Measurements from ENCODE around the gene ARID3C.

Gene ARID3C

DNA sequence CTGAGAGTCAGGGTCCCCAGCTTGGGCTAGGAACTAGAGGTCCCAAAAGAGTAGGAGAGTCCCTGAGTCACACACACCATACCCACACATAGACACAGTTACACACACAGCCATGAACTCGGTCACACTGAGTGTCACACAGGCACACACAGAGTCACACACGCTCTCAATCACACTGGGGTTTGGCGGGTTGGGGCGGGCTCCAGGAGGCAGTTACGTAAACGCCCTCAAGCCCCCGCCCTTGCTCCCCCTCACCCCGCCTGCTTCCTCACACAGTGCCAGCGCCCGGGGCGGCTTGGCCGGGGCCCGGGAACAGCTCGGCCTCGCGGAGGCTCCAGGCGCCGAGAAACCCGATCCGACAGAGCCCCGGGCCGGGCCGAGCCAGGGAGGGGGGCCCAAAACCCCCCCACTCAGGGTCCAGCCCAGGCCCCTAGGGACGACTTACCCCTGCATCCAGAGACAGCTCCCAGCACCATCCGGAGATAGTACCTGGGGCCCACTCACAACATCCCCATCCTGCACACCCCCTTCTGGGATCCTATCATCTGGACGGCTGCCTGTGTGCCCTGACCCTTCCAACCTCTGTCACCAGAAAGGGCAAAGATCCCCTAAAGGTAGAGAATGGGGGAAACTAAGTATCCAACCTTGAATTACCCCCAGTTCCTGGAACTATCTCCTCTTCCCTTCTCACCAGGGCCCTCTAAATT, 35.8 kb downstream of the ARID3C start:
- DNase-seq, result no peak

DNA sequence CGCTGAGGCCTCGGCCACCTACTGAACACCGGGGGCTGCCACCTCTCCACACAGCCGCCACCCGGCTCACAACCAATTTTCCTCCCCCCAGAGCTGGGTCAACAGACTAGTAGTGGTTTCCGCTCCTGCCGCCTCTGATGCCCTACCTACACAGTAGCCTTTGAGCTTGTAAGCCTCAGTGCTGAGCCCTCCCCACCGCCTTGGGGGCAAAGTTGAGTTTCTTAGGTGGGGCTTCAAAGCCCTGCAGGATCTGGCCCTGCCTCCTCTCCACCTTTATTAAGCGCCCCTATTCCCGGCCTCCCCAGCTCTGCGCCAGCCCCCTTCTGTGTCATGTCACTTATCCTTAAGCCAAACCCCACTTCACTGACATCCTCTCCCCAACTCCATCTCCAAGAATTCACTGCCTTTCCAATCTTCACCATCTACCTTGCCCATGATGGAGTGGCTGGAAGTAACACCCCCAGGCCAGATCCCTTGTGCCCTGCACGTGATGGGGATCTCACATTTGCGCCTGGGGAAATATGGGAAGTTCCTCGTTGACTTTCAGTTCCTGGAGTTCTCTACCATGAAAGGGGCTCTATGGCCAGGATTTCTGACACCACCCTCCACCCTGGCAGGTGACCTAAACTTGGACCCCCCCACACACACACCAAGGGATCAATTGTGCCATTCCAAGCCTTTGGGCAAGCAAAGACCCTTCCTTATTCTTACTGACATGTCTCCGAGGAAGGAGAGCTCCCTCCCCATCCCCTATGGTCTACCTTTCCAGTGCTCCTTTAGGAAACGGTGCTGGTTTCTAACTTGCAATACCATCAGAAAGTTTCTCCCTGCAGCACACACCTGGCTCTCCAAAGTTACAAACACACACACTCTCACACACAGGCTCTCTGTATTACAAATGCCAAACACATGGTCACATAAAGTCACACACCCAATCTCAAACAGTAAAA, 36.7 kb downstream of the ARID3C start:
- DNase-seq, result no peak

DNA sequence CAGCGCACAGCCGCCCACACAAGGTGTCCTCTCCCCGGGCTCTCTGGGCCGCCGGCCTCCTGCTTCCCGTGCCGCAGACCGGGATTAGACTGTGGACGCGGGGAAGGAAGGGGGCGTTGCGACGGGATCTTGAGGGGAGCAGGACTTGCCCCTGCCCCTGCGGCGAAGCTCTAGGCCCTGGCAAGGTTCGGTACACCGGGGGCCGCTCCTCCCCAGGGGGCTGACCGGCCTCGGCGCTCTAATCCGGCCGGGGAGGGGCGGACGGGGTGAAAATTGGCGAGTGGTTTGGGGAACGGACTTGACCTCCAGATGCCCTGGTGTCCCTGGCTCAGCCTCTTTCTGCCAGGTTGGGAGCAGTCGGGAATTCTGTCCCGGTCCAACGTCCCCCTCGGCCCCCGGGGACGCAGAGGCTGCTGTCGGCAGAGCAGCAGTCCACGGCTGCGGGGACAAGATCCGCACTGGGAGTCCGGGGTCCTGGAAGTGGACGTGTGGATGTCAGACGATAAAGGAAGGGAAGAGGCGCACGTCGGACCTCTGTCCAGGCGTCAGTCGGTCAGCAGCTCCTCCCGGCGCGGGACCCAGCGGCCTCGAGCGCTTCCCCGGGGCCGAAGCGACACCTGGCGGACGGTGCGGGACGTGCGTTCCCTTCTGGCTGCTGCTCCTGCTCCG, 37.5 kb downstream of the ARID3C start:
- peak; percentile 43 for DNase-seq

DNA sequence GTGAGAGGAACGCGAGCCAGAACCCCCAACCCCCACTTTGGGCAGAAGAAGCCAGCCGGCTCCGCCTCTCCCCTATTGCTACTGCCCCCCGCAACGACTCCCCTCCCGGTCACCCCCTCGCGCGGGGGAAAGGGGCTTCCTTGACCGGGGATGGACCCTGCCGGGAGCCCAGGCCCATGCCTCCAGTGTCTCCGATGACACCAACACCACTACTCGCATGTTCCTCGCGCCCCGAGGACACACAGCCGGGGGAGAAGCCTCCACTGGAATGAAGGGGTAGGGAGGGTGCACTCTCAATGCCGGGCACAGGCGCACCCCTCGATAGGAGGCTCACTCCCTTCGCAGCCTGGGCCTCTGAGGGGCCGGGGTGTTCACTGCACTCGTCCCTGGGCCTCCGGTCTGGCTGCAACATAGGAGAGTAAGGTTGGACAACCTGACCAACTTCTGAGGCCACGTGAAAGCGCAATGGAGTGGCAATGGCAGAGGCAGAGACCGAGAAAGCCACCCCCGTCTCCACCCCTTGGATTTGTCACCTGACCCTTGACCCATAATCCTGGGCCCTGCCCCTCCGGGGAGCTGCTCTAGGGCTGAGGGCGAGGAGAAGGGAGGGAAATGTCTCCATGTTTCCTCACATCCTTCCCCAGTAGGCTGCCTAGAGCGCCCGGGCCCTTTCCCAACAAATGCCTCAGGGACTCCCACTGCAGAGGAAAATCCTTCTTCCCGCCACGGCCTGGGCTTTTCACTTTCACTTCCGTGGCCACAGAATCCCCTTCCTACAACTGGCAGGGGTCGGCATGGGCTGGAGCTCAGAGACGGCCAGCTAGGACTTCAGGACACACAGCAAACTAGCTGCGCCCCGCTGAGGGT, 38.3 kb downstream of the ARID3C start:
- DNase-seq, result no peak

DNA sequence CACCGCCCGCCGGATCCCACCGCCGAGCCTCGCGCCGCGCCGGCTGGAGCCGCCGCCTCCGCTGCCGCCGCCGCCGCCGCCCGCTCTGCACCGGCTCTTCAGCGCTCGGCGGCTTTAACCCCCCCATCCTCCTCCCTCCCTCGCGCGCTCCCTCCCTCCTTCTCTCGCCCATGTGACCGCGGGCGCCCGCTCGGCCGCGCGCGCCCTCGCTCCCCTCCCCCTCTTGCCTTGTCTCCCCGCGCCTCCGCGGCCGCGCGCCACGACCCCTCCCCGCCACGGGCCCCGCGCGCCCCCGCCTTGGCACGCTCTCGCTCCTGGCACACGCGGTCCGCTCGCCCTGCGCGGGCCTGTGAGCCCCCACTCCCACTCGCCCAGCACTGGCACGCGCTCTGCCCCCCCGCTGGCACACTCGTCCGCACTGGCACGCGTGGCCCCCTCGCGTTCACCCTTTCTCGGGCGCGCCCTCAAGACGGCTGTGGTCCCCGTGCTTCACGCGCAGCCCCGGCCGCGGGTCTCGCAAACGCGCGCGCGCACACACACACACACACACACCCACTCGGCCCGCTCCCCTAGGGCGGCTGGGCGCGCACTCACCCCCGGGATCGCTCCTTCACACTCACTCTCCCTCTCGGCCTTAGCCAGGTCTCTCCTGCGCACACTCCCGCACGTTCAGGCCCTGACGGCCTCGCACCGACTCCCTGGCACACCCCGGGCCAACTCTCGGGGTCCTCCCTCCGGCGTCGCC, 39.1 kb downstream of the ARID3C start, which contains the start of gene CNTFR:
Gene CNTFR, minus strand, starts transcription at position 89 of the 745 bp plus-strand sequence. CDS start 20,743 bp downstream, outside the sequence.
- DNase-seq, result no peak

DNA sequence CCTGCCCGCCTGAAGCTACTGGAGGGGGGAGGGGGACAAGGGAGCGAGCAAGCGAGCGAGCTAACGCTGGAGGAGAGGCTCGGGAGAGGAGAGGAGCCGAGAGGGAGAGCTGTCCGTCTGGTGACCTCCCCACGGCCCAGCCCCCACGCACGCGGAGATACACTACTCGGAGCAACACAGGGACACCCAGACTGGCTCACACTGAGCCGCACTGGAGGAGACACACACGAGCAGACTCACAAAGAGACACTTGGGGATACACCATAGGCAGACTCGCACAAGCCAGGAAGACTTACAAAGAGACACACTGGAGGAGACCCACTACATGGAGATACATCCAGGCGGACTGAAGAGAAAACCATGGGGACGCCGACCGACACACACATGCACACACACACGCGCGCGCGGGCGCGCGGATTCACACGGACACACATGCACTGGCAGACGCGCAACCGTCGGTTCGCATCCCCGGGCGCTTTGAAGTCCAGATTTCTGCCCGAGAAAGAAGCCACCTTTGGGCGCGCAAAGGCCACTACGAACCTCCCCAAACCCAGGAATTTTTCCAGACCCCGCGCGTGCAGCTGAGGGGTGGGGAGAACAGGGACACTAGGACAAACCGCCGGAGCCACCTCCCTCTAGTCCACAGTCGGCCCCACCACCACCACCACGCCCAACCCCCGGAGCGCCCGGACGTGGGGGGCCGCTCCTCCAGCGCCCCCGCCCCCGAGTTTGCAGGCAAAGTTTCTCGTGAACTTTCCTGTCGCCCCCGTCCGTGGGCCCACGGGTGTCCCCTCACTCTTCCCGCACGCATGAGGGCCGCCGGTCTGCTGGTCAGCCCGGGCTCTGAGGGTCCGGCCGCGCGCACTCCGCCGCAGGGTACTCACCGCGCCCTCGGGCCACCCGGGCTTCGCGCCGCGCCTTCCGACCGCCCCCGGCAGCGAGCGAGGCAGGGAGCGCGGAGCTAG, 39.9 kb downstream of the ARID3C start:
- DNase-seq, result no peak

DNA sequence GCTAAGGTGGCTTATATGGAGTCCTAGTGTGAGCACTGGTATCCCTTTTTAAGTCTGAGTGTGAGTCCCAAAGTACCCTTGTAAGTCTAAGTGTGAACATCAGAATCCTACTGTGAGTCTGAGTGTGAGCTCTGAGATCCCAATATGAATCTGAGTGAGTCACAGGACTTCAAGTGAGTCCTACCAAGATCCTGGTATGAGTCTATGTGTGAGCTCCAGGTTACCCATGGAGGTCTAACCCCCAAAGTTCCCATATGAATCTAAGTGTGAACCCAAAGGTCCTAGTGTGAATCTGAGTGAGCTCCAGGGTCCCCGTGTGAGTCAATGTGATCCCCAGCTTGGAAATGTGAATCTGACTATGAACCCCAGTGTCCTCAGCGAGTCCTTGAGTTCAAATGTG, 41.6 kb downstream of the ARID3C start:
- DNase-seq, result no peak

DNA sequence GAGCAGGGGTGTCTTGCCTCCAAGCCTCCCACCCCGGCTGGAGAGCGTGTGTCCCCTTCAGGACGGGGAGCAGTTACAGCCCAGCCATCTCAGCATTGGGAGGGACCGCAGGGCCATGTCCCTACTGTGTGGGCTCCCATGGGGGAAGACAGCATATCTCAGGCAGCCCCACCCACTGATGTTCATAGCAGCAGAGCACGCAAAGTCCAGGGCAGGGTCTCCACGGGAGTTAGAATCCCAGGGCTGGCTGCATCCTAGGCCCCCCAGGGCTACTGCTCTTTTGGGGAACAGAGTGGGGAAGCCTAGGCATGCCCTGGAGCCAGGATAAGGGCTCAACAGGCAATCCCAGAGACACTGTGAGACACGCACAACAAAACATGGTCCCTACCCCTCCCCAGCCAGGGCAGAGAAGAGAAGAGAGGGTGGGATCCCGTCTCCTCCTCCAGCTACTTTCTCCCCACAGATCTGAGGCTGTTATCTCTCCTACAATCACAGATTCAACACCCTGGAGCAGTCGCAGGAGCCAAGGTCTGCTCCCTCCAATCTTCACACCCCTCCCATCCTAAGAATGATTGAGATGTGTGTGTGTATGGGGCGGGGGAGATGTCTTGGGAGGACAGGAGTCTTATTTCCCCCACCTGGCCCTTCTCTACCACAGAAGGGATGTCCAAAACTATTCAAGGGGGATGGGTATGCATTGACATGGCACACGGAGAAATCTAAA, 42.8 kb downstream of the ARID3C start:
- no peak for DNase-seq

DNA sequence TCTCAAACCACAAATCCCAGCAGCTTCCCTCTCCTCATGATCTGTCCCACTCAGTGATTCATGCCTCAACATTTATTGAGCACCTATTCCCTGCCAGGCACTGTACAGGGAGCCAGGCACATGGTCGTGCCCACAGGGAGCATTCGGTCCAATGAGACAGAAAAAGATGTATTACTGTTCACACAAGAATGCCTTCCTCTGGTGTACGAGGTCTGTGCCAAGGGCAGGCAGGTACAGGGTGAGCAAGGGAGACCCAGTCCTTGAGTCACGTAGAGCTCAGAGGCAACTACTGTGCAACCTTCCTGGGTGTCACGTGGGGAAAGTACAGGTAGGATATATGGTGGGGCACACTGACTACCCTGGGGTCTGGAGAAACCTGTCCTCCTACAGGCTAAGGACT, 43.9 kb downstream of the ARID3C start:
- DNase-seq, result no peak

DNA sequence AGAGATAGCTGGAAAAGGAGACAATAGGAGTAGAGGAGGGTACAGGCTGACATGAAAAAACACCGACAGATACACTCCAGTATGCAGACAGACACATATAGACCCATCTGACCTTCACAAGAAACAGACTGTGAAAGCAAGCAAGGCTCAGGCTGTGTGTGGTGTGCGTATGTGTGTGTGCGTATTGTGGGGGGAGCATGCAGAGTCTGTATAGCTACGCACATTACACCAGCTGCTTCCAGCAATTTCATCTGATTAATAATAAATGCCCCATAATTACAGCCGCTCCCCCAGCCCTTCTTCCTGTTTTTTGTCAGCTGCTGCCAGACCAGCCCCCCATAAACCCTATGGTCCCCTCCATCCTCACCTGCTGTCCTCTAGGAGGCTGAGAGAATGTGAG, 46.1 kb downstream of the ARID3C start:
- no peak for DNase-seq

DNA sequence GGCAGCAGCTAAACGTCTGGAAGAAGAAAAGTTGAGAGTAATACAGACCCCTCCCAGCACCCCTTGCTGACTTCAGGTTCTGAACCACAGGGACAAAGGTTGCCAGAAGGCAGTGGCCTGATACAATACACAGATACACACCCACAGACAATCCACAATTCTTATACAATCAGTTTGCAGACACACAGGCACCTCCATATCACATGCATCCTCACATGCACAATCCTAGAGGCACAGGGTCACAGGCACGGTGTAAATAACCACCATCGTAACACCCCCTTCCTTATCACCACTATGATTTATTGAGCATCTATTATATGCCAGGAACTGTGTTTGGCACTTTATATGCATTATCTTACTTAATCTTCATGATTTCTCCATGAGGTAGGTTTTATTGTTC, 47.5 kb downstream of the ARID3C start:
- DNase-seq, result no peak

DNA sequence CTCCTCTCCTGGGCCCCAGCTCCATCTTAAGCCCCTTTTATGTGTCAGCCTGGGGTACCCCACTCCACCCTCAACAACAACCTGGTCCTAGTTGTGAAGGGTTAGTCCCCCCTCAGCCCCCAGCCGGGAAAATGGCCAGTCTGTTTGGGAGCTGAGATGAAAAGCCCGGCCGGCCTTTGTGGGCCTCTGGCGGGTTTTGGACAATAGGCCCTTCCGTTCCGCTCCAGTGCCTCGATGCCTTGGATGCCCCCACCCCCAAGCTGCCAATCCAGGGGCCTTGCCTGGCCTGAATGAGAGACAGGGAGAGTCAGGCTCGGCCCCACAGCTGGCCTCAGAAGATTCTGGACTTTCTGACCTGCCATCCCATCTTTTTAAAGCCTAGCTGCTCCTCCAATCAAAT, 48.5 kb downstream of the ARID3C start:
- no peak for DNase-seq

DNA sequence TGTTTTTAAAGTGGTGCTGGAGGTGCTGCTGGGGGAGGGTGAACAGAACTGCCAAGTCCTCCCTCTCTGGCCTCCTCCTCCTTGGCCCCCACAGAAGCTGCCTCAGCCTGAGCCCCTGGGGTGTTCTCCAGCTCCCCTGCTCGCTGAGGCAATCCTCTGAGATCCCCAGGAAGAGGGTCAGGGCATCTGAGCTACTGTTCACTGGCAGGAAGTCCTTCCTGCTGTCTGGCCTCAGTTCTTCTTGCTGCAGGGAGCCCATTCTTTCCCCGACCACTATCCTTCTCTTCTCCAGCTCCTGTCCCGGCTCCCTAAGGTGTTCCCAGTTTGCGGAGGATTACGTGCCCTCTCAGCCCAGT, 49.1 kb downstream of the ARID3C start:
- no peak for DNase-seq

DNA sequence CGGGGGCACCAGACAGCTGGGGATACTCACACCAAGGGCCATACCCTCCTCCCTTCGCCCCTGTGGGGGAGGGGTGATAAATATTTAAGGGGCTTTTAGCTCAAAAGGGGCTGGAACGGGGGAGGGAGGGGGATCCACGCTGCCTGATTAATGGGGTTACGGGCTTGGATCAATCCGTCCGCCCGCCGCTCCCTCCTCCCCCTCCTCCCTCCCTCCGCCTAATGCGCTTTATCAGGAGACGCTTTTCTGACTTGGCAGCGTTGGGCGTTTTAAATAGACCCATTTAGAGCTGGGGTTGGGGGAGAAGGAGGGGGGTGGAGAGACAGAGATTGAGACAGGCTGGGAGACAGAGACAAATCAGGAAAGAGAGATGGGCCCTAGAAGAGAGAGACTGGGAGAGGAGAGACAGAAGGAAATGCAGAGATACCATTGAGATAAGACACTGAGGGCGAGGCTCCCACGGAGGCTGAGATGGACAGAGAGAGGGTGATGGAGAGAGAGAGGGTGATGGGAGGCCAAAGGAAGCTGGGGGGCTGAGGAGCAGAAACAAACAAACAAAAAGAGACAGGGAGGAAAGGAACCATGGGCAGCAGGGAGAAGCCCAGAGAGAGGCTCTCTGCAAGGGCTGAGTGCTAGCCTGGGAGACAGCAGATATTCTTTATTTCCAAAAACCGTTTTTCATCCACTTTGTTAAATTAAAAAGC, 49.6 kb downstream of the ARID3C start:
- DNase-seq, result no peak

DNA sequence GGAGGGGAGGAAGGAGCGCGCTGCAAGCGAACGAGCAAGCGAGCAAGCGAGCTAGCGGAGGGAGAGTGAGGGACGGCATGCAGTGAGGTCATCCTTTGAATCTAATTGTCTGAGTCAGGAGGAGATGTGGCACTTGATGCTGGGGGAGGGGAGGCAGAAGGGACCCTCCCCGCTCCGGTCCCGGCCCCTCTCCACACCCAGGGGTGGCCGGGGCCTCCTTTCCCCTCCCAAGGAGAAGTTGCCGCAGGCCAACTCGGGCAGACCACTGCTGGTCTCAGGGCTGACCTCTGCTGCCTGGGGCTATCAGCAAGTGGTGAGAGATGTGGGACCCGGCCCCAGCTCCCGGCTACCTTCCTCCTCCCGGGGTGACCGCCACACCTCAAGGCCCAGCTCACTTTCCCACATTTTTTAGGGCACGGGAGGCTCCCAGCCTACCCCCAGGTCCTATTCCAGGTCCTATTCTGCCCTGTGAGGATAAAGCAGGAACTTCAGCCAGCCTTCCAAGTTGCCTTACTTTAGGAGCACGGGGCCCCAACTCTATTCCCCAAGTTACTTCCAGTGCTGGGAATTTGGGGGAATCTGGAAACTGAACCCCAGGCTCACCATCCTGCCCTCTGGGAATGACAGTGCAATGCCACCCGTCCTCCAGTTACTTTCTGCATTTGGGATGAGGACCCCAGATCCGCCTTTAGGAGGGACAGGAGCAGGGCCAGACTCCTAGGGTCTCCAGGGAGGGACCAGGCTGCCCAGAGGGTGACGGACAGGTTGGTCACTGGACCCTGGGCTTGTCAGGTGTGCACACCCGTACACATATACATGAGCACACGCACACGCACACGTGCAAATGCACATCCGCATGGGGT, 50.4 kb downstream of the ARID3C start:
- no peak for DNase-seq

DNA sequence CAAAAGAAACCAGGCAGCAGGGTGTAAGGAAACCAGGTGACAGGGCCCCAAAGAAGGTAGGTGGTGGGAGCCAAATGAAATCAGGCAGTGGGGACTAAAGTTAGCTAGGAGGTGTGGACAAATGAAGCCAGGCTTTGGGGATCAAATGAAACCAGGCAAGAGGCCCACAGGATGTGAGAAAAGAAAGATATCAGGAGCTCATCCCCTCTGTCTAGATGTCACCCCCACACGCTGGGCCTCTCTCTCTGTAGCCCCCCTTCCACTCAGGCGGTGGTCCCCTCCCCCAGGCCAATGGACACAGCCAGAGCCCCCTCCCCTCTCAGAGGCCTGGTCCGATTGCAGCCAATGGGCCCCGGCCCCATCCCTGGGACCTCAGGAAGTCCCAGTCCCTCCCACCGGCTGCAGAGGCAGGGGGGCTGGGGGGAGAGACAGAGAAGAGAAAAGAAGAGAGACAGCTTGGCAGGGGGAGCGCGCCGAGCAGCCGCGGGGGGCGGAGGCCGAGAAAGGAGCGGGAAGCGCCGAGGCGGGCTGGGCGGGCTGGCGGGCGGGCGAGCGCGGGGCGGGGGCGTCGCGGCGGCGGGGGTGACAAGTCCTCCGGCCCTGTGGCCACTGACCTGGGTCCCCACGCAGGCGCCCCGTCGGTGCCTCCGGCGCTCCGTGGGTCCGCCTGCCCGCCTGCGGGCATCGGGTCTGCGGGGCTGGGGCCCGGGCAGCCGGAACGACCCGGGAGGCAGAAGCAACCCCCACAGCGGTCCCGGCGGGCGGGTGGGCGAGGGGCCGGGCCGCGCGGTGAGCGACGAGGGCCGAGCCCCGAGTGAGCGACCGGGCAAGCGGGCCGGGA, 51.2 kb downstream of the ARID3C start:
- no peak for DNase-seq

Data from T1000 (cell line).